Tibial artery (tissue), 4 donors: ENCODE results near the gene MYO3B.

Source experiments
- DNase-seq, 2 donors: peaks; one replicate each; pipeline ENCODE4 v3.0.0-alpha.2; 2019
- H3K27ac ChIP-seq, 2 donors: fragments of 200-600 bp; sonication (generic) in 1 of 2; 1 replicate in 1 of 2; 2 replicates in 1 of 2; pipeline ENCODE4 v1.5.1; 2018 to 2019; ENCODE audit warnings: mild to moderate bottlenecking in 1 of 2
- H3K27me3 ChIP-seq, 2 donors: fragments of 200-600 bp; sonication (generic) in 1 of 2; one replicate each; pipeline versions ENCODE4 v1.5.1 to v1.6.0; 2016 to 2019
- H3K36me3 ChIP-seq, 3 donors: fragments of 200-600 bp; sonication (generic) in 2 of 3; one replicate each; pipeline ENCODE4 v1.5.1; 2016 to 2019; ENCODE audit warnings: mild to moderate bottlenecking in 2 of 3
- H3K4me1 ChIP-seq, 4 donors: fragments of 200-600 bp; sonication (generic) in 2 of 4; 1 replicate in 3 of 4; 2 replicates in 1 of 4; pipeline ENCODE4 v1.5.1; 2016 to 2019
- H3K4me3 ChIP-seq, 2 donors: fragments of 200-600 bp; sonication (generic) in 1 of 2; 1 replicate in 1 of 2; 2 replicates in 1 of 2; pipeline ENCODE4 v1.5.1; 2018 to 2019; ENCODE audit warnings: mild to moderate bottlenecking in 2 of 2
- H3K9me3 ChIP-seq, 3 donors: fragments of 200-600 bp; sonication (generic) in 1 of 3; one replicate each; pipeline ENCODE4 v1.5.1; 2016 to 2019
- CTCF ChIP-seq, 2 experiments: fragments of 200-600 bp in 1 of 2; fragments of 450-650 bp in 1 of 2; IDR thresholded peaks; one replicate each; pipeline ENCODE4 v1.5.1; 2017 to 2019; ENCODE audit warnings: antibody characterized with exemption in 2 of 2, mild to moderate bottlenecking in 1 of 2, moderate library complexity in 1 of 2
- intact Hi-C: fragments of 100-400 bp; cut with DNase I; formaldehyde crosslinking; loops from one replicate; pipeline ENCODE4 v1.15.0; 2023; ENCODE audit warnings: low total_unique reads

MYO3B gene

GRCh38 chr2:170680172-170680941 is 502.4 kb downstream of the MYO3B start:
- no peak for TF ChIP-seq CTCF (IDR thresholded peaks at IDR 0.05)
- Histone ChIP-seq H3K27ac (no peak overlapping the region), H3K4me1 (no peaks in the 10 kb centered on the region), H3K36me3 (no peaks in the 10 kb centered on the region), H3K9me3 (no peaks in the 10 kb centered on the region), H3K27me3 (no peaks in the 10 kb centered on the region), H3K4me3 (no peak overlapping the region)
- intact Hi-C loops, result no loop called here
- DNase-seq, result no peak

GRCh38 chr2:170681311-170681710 is 503.4 kb downstream of the MYO3B start:
- Histone ChIP-seq H3K27ac (no peak overlapping the region), H3K4me3 (no peak overlapping the region), H3K27me3 (no peaks in the 10 kb centered on the region), H3K9me3 (no peaks in the 10 kb centered on the region), H3K4me1 (no peaks in the 10 kb centered on the region), H3K36me3 (no peaks in the 10 kb centered on the region)
- intact Hi-C loops, result no loop called here
- no peak for DNase-seq
- TF ChIP-seq CTCF (IDR thresholded peaks at IDR 0.05), result no peak

GRCh38 chr2:170685591-170685990 is 507.6 kb downstream of the MYO3B start:
- Histone ChIP-seq H3K27ac (no peak overlapping the region), H3K27me3 (no peaks in the 10 kb centered on the region), H3K9me3 (no peaks in the 10 kb centered on the region), H3K4me3 (no peak overlapping the region), H3K4me1 (no peaks in the 10 kb centered on the region), H3K36me3 (no peaks in the 10 kb centered on the region)
- intact Hi-C loops, result no loop called here
- no peak for TF ChIP-seq CTCF (IDR thresholded peaks at IDR 0.05)
- no peak for DNase-seq

GRCh38 chr2:170689481-170689880 is 511.5 kb downstream of the MYO3B start:
- intact Hi-C loops, result no loop called here
- Histone ChIP-seq H3K27me3 (no peaks in the 10 kb centered on the region), H3K36me3 (no peaks in the 10 kb centered on the region), H3K9me3 (no peaks in the 10 kb centered on the region), H3K4me3 (no peak overlapping the region), H3K27ac (no peak overlapping the region), H3K4me1 (no peaks in the 10 kb centered on the region)
- DNase-seq, result no peak
- no peak for TF ChIP-seq CTCF (IDR thresholded peaks at IDR 0.05)

GRCh38 chr2:170690640-170691039 is 512.7 kb downstream of the MYO3B start:
- H3K27me3 ChIP-seq, result no peaks in the 10 kb centered on the region
- TF ChIP-seq CTCF (IDR thresholded peaks at IDR 0.05), result no peak
- DNase-seq, result no peak
- H3K9me3 ChIP-seq, result no peaks in the 10 kb centered on the region
- H3K36me3 ChIP-seq, result no peaks in the 10 kb centered on the region
- H3K4me3 ChIP-seq, result no peak overlapping the region
- no peak overlapping the region for H3K27ac ChIP-seq
- intact Hi-C loops, result no loop called here
- H3K4me1 ChIP-seq, result no peaks in the 10 kb centered on the region
